ENCODE results near the gene ADH1C.
A peak's percentile ranks its signal among the peaks of the same experiment; 100 is the strongest.
"Not testable (repeated sequence)": the region's sequence is repeated elsewhere in the genome, so short reads cannot be mapped to it uniquely, and the experiment has no call there.

Gene ADH1C

DNA sequence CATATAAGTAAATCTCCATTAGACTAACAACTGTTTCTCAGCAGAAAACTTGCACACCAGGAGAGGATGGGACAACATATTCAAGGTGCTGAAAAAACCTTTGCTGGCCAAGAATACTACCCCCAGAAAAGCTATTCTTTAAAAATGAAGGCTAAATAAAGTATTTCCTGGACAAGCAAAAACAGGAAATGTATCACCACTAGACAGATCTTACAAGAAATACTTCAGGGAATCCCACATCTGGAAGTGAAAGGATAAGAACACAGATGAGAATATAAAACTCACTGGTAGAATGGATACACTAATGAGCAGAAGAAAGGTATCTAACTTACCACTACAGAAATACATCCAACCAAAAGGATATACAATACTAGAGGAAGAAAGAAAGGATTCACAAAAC lies 27.0 kb upstream of the ADH1C start:
- TF ChIP-seq, protein P1, sequence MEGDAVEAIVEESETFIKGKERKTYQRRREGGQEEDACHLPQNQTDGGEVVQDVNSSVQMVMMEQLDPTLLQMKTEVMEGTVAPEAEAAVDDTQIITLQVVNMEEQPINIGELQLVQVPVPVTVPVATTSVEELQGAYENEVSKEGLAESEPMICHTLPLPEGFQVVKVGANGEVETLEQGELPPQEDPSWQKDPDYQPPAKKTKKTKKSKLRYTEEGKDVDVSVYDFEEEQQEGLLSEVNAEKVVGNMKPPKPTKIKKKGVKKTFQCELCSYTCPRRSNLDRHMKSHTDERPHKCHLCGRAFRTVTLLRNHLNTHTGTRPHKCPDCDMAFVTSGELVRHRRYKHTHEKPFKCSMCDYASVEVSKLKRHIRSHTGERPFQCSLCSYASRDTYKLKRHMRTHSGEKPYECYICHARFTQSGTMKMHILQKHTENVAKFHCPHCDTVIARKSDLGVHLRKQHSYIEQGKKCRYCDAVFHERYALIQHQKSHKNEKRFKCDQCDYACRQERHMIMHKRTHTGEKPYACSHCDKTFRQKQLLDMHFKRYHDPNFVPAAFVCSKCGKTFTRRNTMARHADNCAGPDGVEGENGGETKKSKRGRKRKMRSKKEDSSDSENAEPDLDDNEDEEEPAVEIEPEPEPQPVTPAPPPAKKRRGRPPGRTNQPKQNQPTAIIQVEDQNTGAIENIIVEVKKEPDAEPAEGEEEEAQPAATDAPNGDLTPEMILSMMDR (IDR thresholded peaks at IDR 0.05; ENCODE audit: insufficient read depth, low read length, missing control alignments) = no peak
- ChIA-PET CTCF (interaction anchor here (2.4 kb wide), 1 partner anchor 9 kb away, joined by 7 read pairs; no protein-coding TSS in a partner anchor), POLR2A (no interaction called here)
- no peak for DNase-seq (ENCODE audit: low read depth, low spot score)
- no peak overlapping the region for H3K4me3 ChIP-seq (ENCODE audit: low read depth, low read length)

DNA sequence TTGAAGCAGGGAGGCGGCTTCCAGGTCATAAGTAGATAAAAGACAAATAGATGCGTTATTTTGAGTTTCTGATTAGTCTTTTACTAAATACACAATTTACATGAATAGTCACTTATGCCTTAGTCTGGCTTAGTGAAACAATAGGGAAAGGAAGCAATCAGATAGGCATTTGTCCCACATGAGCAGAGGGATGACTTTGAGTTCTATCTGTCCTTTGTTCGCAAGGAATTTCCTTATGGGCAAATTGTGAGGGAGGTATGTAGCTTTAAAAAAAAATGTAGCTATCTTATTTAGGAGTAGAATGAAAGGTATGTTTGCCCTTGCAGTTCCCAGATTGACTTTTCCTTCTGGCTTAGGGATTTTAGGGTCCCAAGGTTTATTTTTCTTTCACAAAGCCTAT lies 26.3 kb upstream of the ADH1C start:
- CTCF ChIA-PET = interaction anchor here (1.2 to 2.9 kb wide), 4 partner anchors 9 to 177 kb away, joined by 4 to 13 read pairs (median 6); no protein-coding TSS in a partner anchor

DNA sequence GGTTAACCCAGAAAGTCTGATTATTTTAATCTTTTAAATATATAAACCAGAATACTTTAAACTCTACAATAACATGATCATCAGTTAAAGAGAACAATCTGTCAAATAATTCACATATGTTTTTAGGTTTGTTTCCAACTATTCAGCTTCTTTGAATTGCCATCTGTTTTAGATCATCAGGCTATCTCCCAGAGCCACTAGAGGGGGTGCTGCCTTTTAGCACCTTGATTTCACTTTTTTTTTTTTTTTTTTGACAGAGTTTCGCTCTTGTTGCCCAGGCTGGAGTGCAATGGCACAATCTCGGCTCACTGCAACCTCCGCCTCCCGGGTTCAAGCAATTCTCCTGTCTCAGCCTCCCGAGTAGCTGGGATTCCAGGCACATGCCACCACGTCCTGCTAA lies 24.8 kb upstream of the ADH1C start:
- TF ChIP-seq, protein P1 (IDR thresholded peaks at IDR 0.05; ENCODE audit: insufficient read depth, low read length, missing control alignments) = peak; percentile 28
- H3K4me3 ChIP-seq (ENCODE audit: low read depth, low read length); DNase-seq (ENCODE audit: low read depth, low spot score): not testable (repeated sequence)
- ChIA-PET CTCF (interaction anchor here (0.6 to 2.9 kb wide), 8 partner anchors 9 to 86 kb away, joined by 3 to 13 read pairs (median 4); no protein-coding TSS in a partner anchor), POLR2A (interaction anchor here (0.6 kb wide), 1 partner anchor 15 kb away, joined by 3 read pairs; no protein-coding TSS in a partner anchor)

More for the DNA sequence above, 26.3 kb upstream of the ADH1C start:
- no peak overlapping the region for H3K4me3 ChIP-seq (ENCODE audit: low read depth, low read length)
- DNase-seq (ENCODE audit: low read depth, low spot score) = no peak
- TF ChIP-seq, protein P1 (IDR thresholded peaks at IDR 0.05; ENCODE audit: insufficient read depth, low read length, missing control alignments) = no peak
- POLR2A ChIA-PET = no interaction called here

DNA sequence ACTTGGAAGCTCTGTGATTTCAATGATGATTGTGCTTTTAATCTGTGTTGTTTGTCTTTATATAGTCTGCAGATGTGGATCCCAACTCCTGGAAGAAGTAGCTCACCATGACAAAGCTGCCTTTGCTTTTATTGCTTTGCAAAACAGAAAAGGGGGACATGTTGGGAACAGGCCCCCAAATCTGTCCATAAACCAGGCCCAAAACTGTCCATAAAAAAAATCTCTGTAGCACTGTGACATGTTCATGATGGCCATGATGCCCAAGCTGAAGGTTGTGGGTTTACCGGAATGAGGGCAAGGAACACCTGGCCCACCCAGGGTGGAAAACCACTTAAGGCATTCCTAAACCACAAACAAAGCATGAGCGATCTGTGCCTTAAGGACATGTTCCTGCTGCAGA lies 19.9 kb upstream of the ADH1C start:
- H3K4me3 ChIP-seq (ENCODE audit: low read depth, low read length); DNase-seq (ENCODE audit: low read depth, low spot score); CTCF ChIA-PET; POLR2A ChIA-PET: not testable (repeated sequence)

DNA sequence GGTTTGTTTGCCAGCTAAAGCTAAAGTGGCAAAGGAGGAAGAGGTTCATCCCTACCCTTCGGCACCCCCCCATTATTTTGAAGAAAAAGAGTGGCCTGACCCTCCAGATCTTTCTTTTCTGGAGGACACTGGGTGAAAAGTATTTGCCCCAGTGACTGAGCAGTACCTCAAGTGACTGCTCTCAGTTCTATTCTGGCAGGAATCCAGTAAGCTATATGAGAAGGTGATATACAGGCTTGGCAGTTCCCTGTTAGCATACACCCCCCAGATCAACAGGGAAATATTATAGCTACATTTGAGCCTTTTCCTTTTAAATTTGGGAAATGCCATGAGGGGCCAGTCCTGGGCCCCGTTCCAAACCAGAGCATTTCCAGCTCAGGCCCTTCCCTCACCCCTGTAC lies 15.3 kb upstream of the ADH1C start:
- H3K4me3 ChIP-seq (ENCODE audit: low read depth, low read length); POLR2A ChIA-PET; DNase-seq (ENCODE audit: low read depth, low spot score): not testable (repeated sequence)
- CTCF ChIA-PET = interaction anchor here (1.5 kb wide), 1 partner anchor 8 kb away, joined by 4 read pairs; no protein-coding TSS in a partner anchor

DNA sequence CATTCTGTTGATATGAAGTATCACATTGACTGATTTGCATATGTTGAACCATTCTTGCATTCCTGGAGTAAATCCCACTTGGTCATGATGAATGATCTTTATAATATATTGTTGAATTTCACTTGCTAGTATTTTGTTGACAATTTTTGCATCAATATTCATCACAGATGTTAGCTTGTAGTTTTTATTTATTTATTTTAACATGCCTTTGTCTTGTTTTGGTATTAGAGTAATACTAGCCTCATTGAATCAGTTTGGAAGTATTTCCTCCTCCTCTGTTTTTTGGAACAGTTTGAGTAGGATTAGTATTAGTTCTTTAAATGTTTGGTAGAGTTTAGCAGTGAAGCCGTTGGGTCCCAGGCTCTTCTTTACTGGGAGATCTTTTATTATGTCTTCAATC lies 13.9 kb upstream of the ADH1C start:
- TF ChIP-seq, protein P1 (IDR thresholded peaks at IDR 0.05; ENCODE audit: insufficient read depth, low read length, missing control alignments) = no peak
- DNase-seq (ENCODE audit: low read depth, low spot score) = no peak
- H3K4me3 ChIP-seq (ENCODE audit: low read depth, low read length) = no peak overlapping the region
- POLR2A ChIA-PET = no interaction called here
- CTCF ChIA-PET = no interaction called here

DNA sequence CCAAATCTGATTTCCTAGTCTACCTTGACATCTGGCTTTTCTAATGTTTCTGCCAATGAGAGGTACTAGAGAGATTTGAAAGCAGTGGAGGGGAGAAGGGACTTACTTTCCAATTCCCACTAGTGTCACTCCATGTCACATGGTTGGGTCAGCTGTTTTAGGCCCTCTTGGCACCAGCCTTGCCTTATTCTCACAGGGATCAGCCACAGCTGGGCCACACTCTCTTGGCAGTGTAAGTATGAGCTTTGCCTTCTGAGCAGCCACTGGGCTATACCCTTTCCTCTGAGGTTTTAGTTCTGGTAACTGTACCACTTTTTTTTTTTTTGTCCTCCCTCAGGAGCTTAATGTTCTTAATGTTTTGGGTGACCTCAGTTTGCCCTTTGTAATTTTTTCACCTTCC lies 10.2 kb upstream of the ADH1C start:
- ChIA-PET CTCF (interaction anchor here (1.5 to 2.1 kb wide), 2 partner anchors 14 to 161 kb away, joined by 3 to 5 read pairs; no protein-coding TSS in a partner anchor), POLR2A (no interaction called here)
- TF ChIP-seq, protein P1 (IDR thresholded peaks at IDR 0.05; ENCODE audit: insufficient read depth, low read length, missing control alignments) = no peak
- no peak overlapping the region for H3K4me3 ChIP-seq (ENCODE audit: low read depth, low read length)
- no peak for DNase-seq (ENCODE audit: low read depth, low spot score)

All from AG04449 (cell line).